Measurements from ENCODE around the gene NFAM1.

NFAM1 gene

DNA sequence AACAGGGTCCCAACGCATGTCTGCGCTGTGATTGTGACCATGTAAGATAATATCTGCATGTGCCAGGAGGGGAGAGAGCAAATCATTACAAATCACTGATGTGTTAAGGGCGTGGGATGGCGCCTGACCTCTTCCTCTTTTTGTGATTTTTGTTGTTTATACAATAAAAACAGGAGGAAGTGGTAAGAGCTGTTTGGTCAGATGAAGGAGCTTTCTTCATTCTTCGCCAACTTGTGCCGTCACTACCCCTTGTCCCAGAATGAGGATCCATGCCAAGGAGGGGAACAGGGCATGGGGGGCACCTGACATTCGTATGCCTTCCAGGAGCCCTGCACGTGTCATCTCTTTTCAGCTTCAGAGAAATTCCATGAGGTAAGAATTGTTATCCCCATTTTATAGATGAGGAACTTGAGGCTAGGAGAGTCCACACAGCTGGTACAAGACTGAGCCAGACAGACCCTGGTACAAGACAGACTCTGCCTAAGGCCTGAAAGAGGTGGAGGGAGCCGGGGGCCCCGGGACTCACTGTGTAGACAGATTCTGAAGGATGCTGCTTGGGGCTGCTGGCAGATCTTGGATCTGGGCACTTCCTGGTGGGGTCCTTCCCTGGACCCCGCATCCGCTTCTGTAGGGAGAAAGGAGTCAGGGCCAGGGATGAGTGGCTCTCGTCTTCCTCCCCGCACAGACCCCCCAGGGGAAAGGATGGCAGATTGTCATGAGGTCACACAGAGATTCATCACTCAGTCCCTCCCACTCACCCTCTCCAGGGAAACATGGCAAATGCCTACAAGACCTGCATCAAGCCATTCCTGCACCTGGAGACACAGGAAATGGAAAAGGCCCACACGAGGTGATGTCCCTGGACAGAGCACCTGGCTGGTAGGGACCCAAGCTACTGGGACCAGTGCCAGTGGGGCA, 34.6 kb downstream of the NFAM1 start:
- TF ChIP-seq, protein P1, sequence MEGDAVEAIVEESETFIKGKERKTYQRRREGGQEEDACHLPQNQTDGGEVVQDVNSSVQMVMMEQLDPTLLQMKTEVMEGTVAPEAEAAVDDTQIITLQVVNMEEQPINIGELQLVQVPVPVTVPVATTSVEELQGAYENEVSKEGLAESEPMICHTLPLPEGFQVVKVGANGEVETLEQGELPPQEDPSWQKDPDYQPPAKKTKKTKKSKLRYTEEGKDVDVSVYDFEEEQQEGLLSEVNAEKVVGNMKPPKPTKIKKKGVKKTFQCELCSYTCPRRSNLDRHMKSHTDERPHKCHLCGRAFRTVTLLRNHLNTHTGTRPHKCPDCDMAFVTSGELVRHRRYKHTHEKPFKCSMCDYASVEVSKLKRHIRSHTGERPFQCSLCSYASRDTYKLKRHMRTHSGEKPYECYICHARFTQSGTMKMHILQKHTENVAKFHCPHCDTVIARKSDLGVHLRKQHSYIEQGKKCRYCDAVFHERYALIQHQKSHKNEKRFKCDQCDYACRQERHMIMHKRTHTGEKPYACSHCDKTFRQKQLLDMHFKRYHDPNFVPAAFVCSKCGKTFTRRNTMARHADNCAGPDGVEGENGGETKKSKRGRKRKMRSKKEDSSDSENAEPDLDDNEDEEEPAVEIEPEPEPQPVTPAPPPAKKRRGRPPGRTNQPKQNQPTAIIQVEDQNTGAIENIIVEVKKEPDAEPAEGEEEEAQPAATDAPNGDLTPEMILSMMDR (IDR thresholded peaks at IDR 0.05; ENCODE audit: low read depth, low read length), result no peak
- DNase-seq (ENCODE audit: low read depth in 2 of 2), result no peak
- H3K4me3 ChIP-seq (replicated peaks in 1 of 2; ENCODE audit: low read depth in 2 of 2, low read length in 2 of 2), result no peak overlapping the region

DNA sequence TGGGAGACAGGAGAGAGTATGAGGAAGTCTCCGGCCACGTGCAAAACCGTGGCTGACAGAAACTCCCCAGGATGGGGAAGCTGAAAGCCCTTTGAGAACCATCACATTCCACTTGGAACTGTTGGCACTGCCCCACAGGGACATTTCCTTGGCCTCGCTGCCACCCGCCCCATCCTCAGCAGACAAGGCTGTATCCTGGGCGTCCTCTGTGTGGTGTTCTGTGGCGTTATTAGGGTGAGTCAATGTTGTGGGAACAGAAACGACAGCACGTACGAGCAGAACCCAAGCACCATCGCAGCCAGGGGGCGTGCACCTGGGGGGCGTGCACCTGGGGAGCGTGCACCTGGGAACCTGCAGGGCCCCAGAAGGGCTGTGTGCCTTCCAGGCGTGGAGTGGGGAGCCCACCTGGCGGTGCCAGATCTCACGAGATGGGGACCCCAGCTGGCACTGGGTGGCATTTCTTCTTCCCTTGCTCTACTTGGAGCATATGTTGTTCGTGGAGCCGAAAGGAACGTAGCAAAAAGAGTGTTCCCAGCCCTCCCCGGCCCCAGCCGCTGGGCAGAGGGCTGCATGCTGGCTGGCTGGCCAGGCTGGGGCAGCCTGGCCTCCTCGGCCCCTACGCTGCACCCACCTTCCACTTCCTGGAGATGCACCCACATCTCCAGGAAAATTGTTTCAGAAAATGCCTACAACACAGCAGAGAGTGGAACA, 35.4 kb downstream of the NFAM1 start:
- DNase-seq (ENCODE audit: low read depth in 2 of 2), result no peak
- H3K4me3 ChIP-seq (replicated peaks in 1 of 2; ENCODE audit: low read depth in 2 of 2, low read length in 2 of 2), result no peak overlapping the region
- TF ChIP-seq, protein P1 (IDR thresholded peaks at IDR 0.05; ENCODE audit: low read depth, low read length), result no peak

DNA sequence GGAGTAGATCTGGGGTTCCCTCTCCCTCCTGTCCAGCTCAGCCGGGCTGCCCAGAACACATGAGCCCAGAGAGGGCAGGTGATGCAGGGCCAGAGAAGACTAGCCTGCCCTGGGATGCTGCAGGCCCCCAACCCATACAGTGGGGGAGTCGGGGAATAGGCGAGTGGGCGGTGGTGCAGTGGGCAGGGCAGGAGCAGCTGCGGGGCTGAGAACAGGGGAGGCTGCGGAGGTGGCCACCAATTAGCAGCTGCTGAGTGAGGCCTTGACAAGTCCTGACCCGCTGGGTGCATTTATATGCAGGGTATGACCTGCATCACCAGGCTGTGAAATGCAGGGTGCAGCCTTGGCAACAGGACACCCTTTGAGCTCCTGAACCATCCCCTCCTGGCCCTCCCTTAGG, 43.1 kb downstream of the NFAM1 start:
- DNase-seq (ENCODE audit: low read depth in 2 of 2), result no peak
- TF ChIP-seq, protein P1 (IDR thresholded peaks at IDR 0.05; ENCODE audit: low read depth, low read length), result no peak
- no peak overlapping the region for H3K4me3 ChIP-seq (replicated peaks in 1 of 2; ENCODE audit: low read depth in 2 of 2, low read length in 2 of 2)

DNA sequence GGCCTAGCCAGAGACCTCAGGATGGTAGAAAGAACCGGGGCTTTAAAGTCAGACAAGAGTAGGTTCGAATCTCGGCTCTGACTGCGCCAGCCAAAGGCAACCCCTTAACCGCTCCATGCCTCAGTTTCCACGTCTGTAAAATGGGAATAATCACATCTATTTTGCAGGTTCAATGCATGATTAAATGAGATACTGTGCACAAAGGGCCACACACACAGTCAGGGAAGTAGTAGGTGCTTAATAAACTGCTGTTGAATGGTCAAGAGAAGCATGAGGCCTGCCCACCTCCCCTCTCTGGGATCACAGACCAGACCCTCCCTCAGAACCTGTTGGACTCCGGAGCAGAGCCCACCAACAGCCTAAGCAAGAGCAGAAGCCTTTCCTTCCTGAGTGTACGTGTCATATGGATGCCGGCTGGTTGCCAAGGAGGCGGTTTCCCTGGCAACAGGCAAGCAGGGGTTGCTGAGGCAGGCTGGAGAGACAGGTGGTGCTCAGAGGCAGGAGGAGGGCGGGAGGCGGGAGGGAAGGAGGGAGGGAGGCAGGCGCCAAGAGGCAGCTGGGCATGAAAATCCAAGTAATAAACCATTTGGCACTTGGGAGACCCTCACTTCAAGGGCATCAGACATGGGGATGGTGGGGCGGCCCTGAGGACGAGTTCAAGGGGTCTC, 43.9 kb downstream of the NFAM1 start:
- peak in 1 of 2 donors; percentile 8 for DNase-seq (ENCODE audit: low read depth in 2 of 2)
- no peak overlapping the region for H3K4me3 ChIP-seq (replicated peaks in 1 of 2; ENCODE audit: low read depth in 2 of 2, low read length in 2 of 2)
- TF ChIP-seq, protein P1 (IDR thresholded peaks at IDR 0.05; ENCODE audit: low read depth, low read length), result no peak

DNA sequence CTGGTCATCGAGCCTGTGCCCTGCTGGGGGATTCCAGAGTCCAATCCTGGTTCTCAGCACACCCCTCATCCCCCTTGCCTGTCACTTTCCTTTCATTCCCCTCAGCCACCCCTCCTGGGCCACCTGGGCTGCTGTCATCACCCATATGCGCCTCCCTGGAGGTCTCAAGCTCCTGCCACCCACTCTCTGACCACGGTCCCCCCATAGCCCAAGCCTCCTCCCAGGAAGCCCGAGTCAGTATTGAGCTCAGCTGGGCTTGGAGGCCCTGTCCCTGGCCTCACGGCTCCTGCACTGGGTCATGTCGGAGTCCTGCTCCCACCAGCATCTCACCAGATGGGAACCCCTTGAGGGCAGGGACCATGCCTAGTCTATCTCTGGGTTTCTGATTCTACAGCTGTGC, 44.6 kb downstream of the NFAM1 start:
- H3K4me3 ChIP-seq (replicated peaks in 1 of 2; ENCODE audit: low read depth in 2 of 2, low read length in 2 of 2), result no peak overlapping the region
- DNase-seq (ENCODE audit: low read depth in 2 of 2), result no peak

DNA sequence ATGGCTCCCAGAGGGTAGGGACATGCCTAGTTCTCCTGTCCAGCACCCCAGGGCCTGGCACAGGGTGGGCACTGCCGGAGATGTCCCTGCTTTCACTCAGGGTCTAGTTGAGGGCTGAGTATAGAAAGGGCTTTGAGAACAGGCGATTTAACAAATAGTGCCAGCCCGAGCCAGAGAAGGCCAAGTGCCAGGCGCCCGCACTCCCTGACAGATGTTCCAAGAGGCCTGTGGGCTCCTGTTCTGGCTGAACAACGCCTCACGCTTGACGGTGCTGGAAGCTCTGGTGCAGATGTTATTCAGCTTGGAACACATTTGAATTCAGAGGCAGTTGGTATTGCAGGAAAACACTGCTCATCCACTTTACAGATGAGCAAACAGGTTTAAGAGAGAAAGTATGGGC, 46.5 kb downstream of the NFAM1 start:
- H3K4me3 ChIP-seq (replicated peaks in 1 of 2; ENCODE audit: low read depth in 2 of 2, low read length in 2 of 2), result no peak overlapping the region
- DNase-seq (ENCODE audit: low read depth in 2 of 2), result no peak
- TF ChIP-seq, protein P1 (IDR thresholded peaks at IDR 0.05; ENCODE audit: low read depth, low read length), result no peak

More for the DNA sequence above, 44.6 kb downstream of the NFAM1 start:
- TF ChIP-seq, protein P1 (IDR thresholded peaks at IDR 0.05; ENCODE audit: low read depth, low read length), result no peak

All from cardiac fibroblast (primary cell).